Naive thymus-derived CD4-positive, alpha-beta T cell (primary cell): ENCODE measurements around the gene MCMBP. TPM values are rescaled to one million over a fixed set of nuclear protein-coding genes. Genes with fewer than 3 reads are reported as not detected.
"Not testable (repeated sequence)": the region's sequence is repeated elsewhere in the genome, so short reads cannot be mapped to it uniquely, and the experiment has no call there.

Experiments
- ATAC-seq: fragments of 150-1000 bp; cut with Tn5 transposase; 2 replicates; pipeline ENCODE4 v1.10.0; 2021; ENCODE audit warnings: mild to moderate bottlenecking, moderate library complexity
- CTCF ChIA-PET: fragments of 350-600 bp; sonication (Branson Sonifier 250); formaldehyde crosslinking; loops from one replicate; lab custom pipeline; 2021; ENCODE audit warnings: antibody characterized with exemption; lab: Charles Lee
- POLR2A ChIA-PET: fragments of 350-600 bp; sonication (Branson Sonifier 250); formaldehyde crosslinking; loops from one replicate; lab custom pipeline; 2021; ENCODE audit warnings: antibody characterized with exemption, inconsistent platforms; lab: Charles Lee
- DNase-seq, 9 donors: peaks; one replicate each; pipeline versions ENCODE4 v3.0.0 to v3.0.0-alpha.2; 2020 to 2022; ENCODE audit warnings: mixed read lengths in 1 of 9
- H3K27ac ChIP-seq: one replicate; pipeline ENCODE4 v1.7.0; 2013; ENCODE audit warnings: mild to moderate bottlenecking, low read depth, low read length, moderate library complexity
- H3K27me3 ChIP-seq, 2 donors: one replicate each; pipeline ENCODE4 v1.7.0; 2013; ENCODE audit warnings: low read length in 2 of 2, mild to moderate bottlenecking in 2 of 2, moderate library complexity in 2 of 2; ENCODE audit not compliant: control insufficient read depth in 2 of 2, insufficient read depth in 2 of 2
- H3K36me3 ChIP-seq, 3 experiments: 1 replicate in 2 of 3; 2 replicates in 1 of 3; pipeline ENCODE4 v1.7.0; 2013; ENCODE audit warnings: low read length in 3 of 3, mild to moderate bottlenecking in 3 of 3, moderate library complexity in 1 of 3; ENCODE audit not compliant: insufficient read depth in 3 of 3, control insufficient read depth in 2 of 3
- H3K4me1 ChIP-seq, 2 donors: one replicate each; pipeline ENCODE4 v1.7.0; 2013; ENCODE audit warnings: low read length in 2 of 2, mild to moderate bottlenecking in 2 of 2, moderate library complexity in 1 of 2; ENCODE audit not compliant: control insufficient read depth in 2 of 2, insufficient read depth in 2 of 2
- H3K4me3 ChIP-seq: 2 replicates; pipeline ENCODE4 v1.7.0; 2013; ENCODE audit warnings: mild to moderate bottlenecking, low read length
- H3K9me3 ChIP-seq, 3 experiments: 1 replicate in 2 of 3; 2 replicates in 1 of 3; pipeline ENCODE4 v1.7.0; 2013; ENCODE audit warnings: low read length in 3 of 3; ENCODE audit not compliant: control insufficient read depth in 2 of 3
- H3K27ac Mint-ChIP-seq, 9 donors: one replicate each; pipeline ENCODE4 v1.8.0; 2020 to 2022; ENCODE audit warnings: mixed read lengths in 9 of 9, mild to moderate bottlenecking in 8 of 9, moderate library complexity in 5 of 9, inconsistent platforms in 2 of 9
- H3K27me3 Mint-ChIP-seq, 5 donors: one replicate each; pipeline ENCODE4 v1.8.0; 2021 to 2022; ENCODE audit warnings: mixed read lengths in 5 of 5, mild to moderate bottlenecking in 1 of 5
- H3K36me3 Mint-ChIP-seq, 5 donors: one replicate each; pipeline ENCODE4 v1.8.0; 2020 to 2022; ENCODE audit warnings: mixed read lengths in 5 of 5, mild to moderate bottlenecking in 3 of 5, inconsistent platforms in 1 of 5
- H3K4me1 Mint-ChIP-seq, 7 donors: one replicate each; pipeline ENCODE4 v1.8.0; 2020 to 2022; ENCODE audit warnings: mixed read lengths in 7 of 7, mild to moderate bottlenecking in 3 of 7, inconsistent platforms in 1 of 7
- H3K4me3 Mint-ChIP-seq, 10 donors: one replicate each; pipeline ENCODE4 v1.8.0; 2020 to 2022; ENCODE audit warnings: mild to moderate bottlenecking in 10 of 10, mixed read lengths in 10 of 10, moderate library complexity in 6 of 10, inconsistent platforms in 2 of 10
- H3K9me3 Mint-ChIP-seq, 11 donors: one replicate each; pipeline ENCODE4 v1.8.0; 2020 to 2022; ENCODE audit warnings: mixed read lengths in 11 of 11, mild to moderate bottlenecking in 4 of 11, inconsistent platforms in 1 of 11, moderate library complexity in 1 of 11
- intact Hi-C, 2 donors: fragments of 100-400 bp; cut with micrococcal nuclease; formaldehyde crosslinking; loops; one replicate each; pipeline ENCODE4 v1.15.1; 2023
- polyA plus RNA-seq, 2 donors: library from polyadenylated mRNA; unstranded; fragments of 300-500 nt; fragmentation: Illumina TruSeq; gene quantifications; one replicate each; pipeline ENCODE4 v1.2.3, GENCODE V29; 2021
- total RNA-seq, 6 experiments: library from RNA in 5 of 6; stranded (reverse) in 5 of 6; gene quantifications; 1 replicate in 5 of 6; 2 replicates in 1 of 6; pipeline ENCODE4 v1.2.3 and lab custom pipeline; 2021 to 2026

Gene MCMBP
- total and polyA plus RNA-seq, 7 experiments from 2014 or later = 30.5 to 82.8 (median 46.0) TPM

- H3K4me3 Mint-ChIP-seq, H3K9me3 Mint-ChIP-seq, H3K4me1 ChIP-seq, H3K9me3 ChIP-seq, DNase-seq, H3K27ac ChIP-seq, H3K27me3 ChIP-seq, H3K27me3 Mint-ChIP-seq, intact Hi-C loops, H3K27ac Mint-ChIP-seq, H3K4me3 ChIP-seq, POLR2A ChIA-PET, ATAC-seq, H3K4me1 Mint-ChIP-seq: not testable (repeated sequence)
- peaks cover 9 to 50% (median 14%) of the 10 kb centered on the region in 3 experiments for H3K36me3 ChIP-seq
- CTCF ChIA-PET = interaction anchor here (0.6 kb wide), 1 partner anchor 16 kb away, joined by 3 read pairs; no protein-coding TSS in a partner anchor
- peaks cover 4 to 61% (median 19%) of the 10 kb centered on the region in 5 donors for H3K36me3 Mint-ChIP-seq
These were observed 35.1 kb upstream of the MCMBP start for GRCh38 chr10:119907695-119908094.

- intact Hi-C loops = no loop called here
- H3K9me3 ChIP-seq = no peaks in the 10 kb centered on the region
- H3K27me3 Mint-ChIP-seq = no peaks in the 10 kb centered on the region
- ATAC-seq (no peak), DNase-seq (no peak)
- peaks cover 3 to 13% (median 7%) of the 10 kb centered on the region in 7 donors for H3K4me1 Mint-ChIP-seq
- ChIA-PET CTCF (no interaction called here), POLR2A (no interaction called here)
- H3K36me3 ChIP-seq = peaks cover 11 to 51% (median 14%) of the 10 kb centered on the region in 3 experiments
- H3K4me3 ChIP-seq = no peak overlapping the region
- H3K4me1 ChIP-seq = no peaks in the 10 kb centered on the region
- peak overlapping the region in 1 of 9 donors; percentile 55 for H3K27ac Mint-ChIP-seq
- no peak overlapping the region for H3K4me3 Mint-ChIP-seq
- peaks cover 4 to 47% (median 19%) of the 10 kb centered on the region in 5 donors for H3K36me3 Mint-ChIP-seq
- H3K27ac ChIP-seq = no peak overlapping the region
- no peaks in the 10 kb centered on the region for H3K27me3 ChIP-seq
- no peaks in the 10 kb centered on the region for H3K9me3 Mint-ChIP-seq
These were observed 31.5 kb upstream of the MCMBP start for GRCh38 chr10:119903946-119904666.

GRCh38 chr10:119898577-119898976 is 25.9 kb upstream of the MCMBP start:
- H3K9me3 Mint-ChIP-seq = no peaks in the 10 kb centered on the region
- H3K4me1 ChIP-seq = peaks cover 5 to 14% of the 10 kb centered on the region in 2 donors
- H3K4me3 ChIP-seq = no peak overlapping the region
- peak overlapping the region in 5 of 9 donors; percentile 5 to 65 (median 11) for H3K27ac Mint-ChIP-seq
- no peak for ATAC-seq
- peak overlapping the region in 5 of 10 donors; percentile 8 to 32 (median 23) for H3K4me3 Mint-ChIP-seq
- peaks cover 40 to 62% (median 58%) of the 10 kb centered on the region in 7 donors for H3K4me1 Mint-ChIP-seq
- CTCF ChIA-PET = no interaction called here
- no peak overlapping the region for H3K27ac ChIP-seq
- H3K36me3 Mint-ChIP-seq = peaks cover 4 to 21% (median 9%) of the 10 kb centered on the region in 5 donors
- intact Hi-C loops = no loop called here
- H3K36me3 ChIP-seq = peaks cover under 1 to 29% (median 9%) of the 10 kb centered on the region in 3 experiments
- H3K27me3 Mint-ChIP-seq = no peaks in the 10 kb centered on the region
- no peaks in the 10 kb centered on the region for H3K9me3 ChIP-seq
- POLR2A ChIA-PET = no interaction called here
- no peak for DNase-seq
- no peaks in the 10 kb centered on the region for H3K27me3 ChIP-seq

DNA sequence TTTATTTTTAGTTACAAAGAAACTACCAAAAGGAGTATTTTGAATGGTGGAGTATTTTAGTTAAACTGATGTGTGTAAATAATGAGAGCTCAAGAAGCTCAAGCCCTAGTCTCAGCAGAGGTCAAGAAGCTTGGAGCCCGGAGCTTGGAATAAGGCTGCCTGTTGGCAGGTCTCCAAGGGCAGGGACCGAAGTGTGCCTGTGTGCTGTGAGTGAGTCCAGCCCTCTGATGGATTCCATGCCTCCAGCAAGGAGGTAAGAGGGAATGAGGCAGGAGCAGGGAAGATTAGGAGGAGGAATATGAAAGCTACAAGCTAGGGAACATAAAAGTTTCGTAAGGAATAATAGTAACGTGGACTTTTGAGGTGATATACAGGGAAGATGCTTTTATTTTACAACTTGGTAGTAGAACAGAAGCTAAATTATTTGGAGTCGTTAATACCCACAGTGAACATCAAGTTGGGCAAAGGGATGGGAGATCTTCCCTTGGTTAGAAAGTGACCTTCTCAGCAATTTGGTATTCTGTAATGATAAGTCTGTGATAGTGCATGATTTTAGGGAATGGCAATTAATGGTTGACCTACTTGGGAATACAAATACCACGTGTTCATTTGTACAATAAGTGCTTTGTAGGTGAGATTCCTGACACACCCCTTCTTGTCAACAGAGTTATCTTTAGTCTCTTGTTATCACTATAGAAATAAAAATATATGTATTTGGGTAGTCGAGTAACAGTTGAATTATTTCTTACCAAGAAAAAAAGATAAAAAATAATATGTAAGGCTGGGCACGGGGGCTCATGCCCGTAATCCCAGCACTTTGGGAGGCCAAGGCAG is 24.5 kb upstream of the MCMBP start:
- Histone ChIP-seq H3K4me3 (no peak overlapping the region), H3K36me3 (peaks cover 0 to 19% (median 0%) of the 10 kb centered on the region in 3 experiments), H3K27me3 (no peaks in the 10 kb centered on the region), H3K27ac (no peak overlapping the region), H3K9me3 (no peaks in the 10 kb centered on the region), H3K4me1 (peaks cover 12 to 21% of the 10 kb centered on the region in 2 donors)
- POLR2A ChIA-PET = no interaction called here
- Mint-ChIP-seq H3K36me3 (peaks cover 4 to 15% (median 10%) of the 10 kb centered on the region in 5 donors), H3K4me3 (peak overlapping the region in 2 of 10 donors; percentile 29 to 43), H3K27me3 (no peaks in the 10 kb centered on the region), H3K9me3 (no peaks in the 10 kb centered on the region), H3K27ac (peak overlapping the region in 4 of 9 donors; percentile 14 to 80 (median 28)), H3K4me1 (peaks cover 46 to 72% (median 63%) of the 10 kb centered on the region in 7 donors)
- CTCF ChIA-PET = no interaction called here
- no peak for ATAC-seq
- DNase-seq = no peak
- intact Hi-C loops = no loop called here

- Histone ChIP-seq H3K9me3 (no peaks in the 10 kb centered on the region), H3K27me3 (no peaks in the 10 kb centered on the region), H3K4me3 (no peak overlapping the region), H3K27ac (peak overlapping the region; percentile 17), H3K36me3 (peaks cover 0 to 19% (median 0%) of the 10 kb centered on the region in 3 experiments), H3K4me1 (peaks cover 12 to 21% of the 10 kb centered on the region in 2 donors)
- Mint-ChIP-seq H3K27me3 (no peaks in the 10 kb centered on the region), H3K36me3 (peaks cover 4 to 15% (median 10%) of the 10 kb centered on the region in 5 donors), H3K27ac (peak overlapping the region in 8 of 9 donors; percentile 5 to 83 (median 44)), H3K4me3 (peak overlapping the region in 3 of 10 donors; percentile 25 to 43 (median 25)), H3K4me1 (peaks cover 46 to 74% (median 64%) of the 10 kb centered on the region in 7 donors), H3K9me3 (no peaks in the 10 kb centered on the region)
- ChIA-PET POLR2A (interaction anchor here (1.5 kb wide), 1 partner anchor 23 kb away, joined by 4 read pairs; the partner anchor contains the start of gene MCMBP), CTCF (no interaction called here)
- ATAC-seq (no peak), DNase-seq (no peak)
- intact Hi-C loops = no loop called here
These were observed 23.5 kb upstream of the MCMBP start for GRCh38 chr10:119896061-119896655.
